ENCODE measurements around the gene PGM2L1. TPM values are rescaled to one million over a fixed set of nuclear protein-coding genes. Genes with fewer than 3 reads are reported as not detected.

PGM2L1 gene
- total and polyA plus RNA-seq, 2 experiments from 2014 or later = 32.6 to 44.4 TPM

DNA sequence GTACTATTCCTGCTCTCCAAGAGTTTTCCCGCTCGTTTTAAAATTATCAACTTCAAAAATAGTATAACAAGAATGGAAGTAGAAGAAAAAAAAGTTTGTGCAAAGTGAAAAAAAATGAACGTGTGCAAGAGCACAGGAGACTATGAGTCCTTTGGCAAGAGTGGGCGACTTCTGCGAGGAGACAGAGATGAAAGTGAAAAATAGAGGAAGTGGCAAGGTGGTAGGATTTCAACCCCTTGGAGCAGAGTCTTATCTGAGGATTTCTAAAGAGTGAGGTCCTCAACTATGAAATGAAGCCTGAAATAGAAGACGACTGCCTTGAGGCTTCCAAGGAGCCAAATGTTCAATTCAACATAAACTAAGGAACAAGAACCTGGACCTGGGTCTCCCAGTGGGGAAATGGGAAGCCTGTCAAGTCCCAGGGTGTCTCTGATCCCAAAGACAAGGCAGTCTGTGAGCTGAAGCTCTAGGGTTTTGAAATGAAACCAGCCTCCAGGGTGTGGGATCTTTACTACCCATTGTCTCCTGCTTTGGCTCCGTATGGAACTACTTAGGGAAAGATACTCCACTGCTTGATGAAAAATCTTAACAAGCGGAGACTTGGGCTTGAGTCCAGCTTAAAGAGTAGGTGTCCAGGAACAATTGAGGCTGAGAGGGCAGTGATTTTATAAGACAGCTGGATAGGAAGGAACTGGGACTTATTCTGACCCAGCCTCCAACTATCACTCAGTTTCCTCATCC is 91.6 kb downstream of the PGM2L1 start:
- no peak overlapping the region for H3K27ac Mint-ChIP-seq
- Histone ChIP-seq H3K27me3 (ENCODE audit: insufficient read depth) (peaks cover 20% of the 10 kb centered on the region), H3K9me2 (ENCODE audit: insufficient read depth) (no peaks in the 10 kb centered on the region), H4K20me1 (replicated peaks; ENCODE audit: insufficient read depth) (no peaks in the 10 kb centered on the region), H3K79me2 (replicated peaks; ENCODE audit: insufficient read depth) (no peaks in the 10 kb centered on the region), H3K4me1 (ENCODE audit: insufficient read depth) (no peaks in the 10 kb centered on the region), H3K36me3 (ENCODE audit: insufficient read depth) (no peaks in the 10 kb centered on the region), H3F3A (replicated peaks; ENCODE audit: low read depth) (no peaks in the 10 kb centered on the region), H3K4me2 (no peak overlapping the region), H3K4me3 (no peak overlapping the region), H3K27ac (ENCODE audit: low read depth) (no peak overlapping the region), H2AFZ (peak overlapping the region; percentile 32; the same call in 1 of the 2 replicates)
- no peaks in the 10 kb centered on the region for H3K9me3 Mint-ChIP-seq
- no peaks in the 10 kb centered on the region for H3K36me3 Mint-ChIP-seq (ENCODE audit: low read depth)
- TF ChIP-seq, protein P1, sequence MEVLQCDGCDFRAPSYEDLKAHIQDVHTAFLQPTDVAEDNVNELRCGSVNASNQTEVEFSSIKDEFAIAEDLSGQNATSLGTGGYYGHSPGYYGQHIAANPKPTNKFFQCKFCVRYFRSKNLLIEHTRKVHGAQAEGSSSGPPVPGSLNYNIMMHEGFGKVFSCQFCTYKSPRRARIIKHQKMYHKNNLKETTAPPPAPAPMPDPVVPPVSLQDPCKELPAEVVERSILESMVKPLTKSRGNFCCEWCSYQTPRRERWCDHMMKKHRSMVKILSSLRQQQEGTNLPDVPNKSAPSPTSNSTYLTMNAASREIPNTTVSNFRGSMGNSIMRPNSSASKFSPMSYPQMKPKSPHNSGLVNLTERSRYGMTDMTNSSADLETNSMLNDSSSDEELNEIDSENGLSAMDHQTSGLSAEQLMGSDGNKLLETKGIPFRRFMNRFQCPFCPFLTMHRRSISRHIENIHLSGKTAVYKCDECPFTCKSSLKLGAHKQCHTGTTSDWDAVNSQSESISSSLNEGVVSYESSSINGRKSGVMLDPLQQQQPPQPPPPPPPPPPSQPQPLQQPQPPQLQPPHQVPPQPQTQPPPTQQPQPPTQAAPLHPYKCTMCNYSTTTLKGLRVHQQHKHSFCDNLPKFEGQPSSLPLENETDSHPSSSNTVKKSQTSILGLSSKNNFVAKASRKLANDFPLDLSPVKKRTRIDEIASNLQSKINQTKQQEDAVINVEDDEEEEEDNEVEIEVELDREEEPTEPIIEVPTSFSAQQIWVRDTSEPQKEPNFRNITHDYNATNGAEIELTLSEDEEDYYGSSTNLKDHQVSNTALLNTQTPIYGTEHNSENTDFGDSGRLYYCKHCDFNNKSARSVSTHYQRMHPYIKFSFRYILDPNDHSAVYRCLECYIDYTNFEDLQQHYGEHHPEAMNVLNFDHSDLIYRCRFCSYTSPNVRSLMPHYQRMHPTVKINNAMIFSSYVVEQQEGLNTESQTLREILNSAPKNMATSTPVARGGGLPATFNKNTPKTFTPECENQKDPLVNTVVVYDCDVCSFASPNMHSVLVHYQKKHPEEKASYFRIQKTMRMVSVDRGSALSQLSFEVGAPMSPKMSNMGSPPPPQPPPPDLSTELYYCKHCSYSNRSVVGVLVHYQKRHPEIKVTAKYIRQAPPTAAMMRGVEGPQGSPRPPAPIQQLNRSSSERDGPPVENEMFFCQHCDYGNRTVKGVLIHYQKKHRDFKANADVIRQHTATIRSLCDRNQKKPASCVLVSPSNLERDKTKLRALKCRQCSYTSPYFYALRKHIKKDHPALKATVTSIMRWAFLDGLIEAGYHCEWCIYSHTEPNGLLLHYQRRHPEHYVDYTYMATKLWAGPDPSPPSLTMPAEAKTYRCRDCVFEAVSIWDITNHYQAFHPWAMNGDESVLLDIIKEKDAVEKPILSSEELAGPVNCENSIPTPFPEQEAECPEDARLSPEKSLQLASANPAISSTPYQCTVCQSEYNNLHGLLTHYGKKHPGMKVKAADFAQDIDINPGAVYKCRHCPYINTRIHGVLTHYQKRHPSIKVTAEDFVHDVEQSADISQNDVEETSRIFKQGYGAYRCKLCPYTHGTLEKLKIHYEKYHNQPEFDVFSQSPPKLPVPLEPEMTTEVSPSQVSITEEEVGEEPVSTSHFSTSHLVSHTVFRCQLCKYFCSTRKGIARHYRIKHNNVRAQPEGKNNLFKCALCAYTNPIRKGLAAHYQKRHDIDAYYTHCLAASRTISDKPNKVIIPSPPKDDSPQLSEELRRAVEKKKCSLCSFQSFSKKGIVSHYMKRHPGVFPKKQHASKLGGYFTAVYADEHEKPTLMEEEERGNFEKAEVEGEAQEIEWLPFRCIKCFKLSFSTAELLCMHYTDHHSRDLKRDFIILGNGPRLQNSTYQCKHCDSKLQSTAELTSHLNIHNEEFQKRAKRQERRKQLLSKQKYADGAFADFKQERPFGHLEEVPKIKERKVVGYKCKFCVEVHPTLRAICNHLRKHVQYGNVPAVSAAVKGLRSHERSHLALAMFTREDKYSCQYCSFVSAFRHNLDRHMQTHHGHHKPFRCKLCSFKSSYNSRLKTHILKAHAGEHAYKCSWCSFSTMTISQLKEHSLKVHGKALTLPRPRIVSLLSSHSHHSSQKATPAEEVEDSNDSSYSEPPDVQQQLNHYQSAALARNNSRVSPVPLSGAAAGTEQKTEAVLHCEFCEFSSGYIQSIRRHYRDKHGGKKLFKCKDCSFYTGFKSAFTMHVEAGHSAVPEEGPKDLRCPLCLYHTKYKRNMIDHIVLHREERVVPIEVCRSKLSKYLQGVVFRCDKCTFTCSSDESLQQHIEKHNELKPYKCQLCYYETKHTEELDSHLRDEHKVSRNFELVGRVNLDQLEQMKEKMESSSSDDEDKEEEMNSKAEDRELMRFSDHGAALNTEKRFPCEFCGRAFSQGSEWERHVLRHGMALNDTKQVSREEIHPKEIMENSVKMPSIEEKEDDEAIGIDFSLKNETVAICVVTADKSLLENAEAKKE (CRISPR knock-in tag; IDR thresholded peaks at IDR 0.05) = no peak
- TF ChIP-seq, protein P2, sequence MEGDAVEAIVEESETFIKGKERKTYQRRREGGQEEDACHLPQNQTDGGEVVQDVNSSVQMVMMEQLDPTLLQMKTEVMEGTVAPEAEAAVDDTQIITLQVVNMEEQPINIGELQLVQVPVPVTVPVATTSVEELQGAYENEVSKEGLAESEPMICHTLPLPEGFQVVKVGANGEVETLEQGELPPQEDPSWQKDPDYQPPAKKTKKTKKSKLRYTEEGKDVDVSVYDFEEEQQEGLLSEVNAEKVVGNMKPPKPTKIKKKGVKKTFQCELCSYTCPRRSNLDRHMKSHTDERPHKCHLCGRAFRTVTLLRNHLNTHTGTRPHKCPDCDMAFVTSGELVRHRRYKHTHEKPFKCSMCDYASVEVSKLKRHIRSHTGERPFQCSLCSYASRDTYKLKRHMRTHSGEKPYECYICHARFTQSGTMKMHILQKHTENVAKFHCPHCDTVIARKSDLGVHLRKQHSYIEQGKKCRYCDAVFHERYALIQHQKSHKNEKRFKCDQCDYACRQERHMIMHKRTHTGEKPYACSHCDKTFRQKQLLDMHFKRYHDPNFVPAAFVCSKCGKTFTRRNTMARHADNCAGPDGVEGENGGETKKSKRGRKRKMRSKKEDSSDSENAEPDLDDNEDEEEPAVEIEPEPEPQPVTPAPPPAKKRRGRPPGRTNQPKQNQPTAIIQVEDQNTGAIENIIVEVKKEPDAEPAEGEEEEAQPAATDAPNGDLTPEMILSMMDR (conservative IDR thresholded peaks at IDR 0.05; ENCODE audit: low read depth in 2 of 2) = no peak
- no peak for TF ChIP-seq ETS1 (IDR thresholded peaks at IDR 0.05)
- TF ChIP-seq JUNB (IDR thresholded peaks at IDR 0.05; ENCODE audit: unreplicated experiment) = no peak
- TF ChIP-seq POLR2AphosphoS5 (IDR thresholded peaks at IDR 0.05; ENCODE audit: low read depth) = no peak
- TF ChIP-seq ZNF114 (CRISPR knock-in tag; IDR thresholded peaks at IDR 0.05) = no peak
- TF ChIP-seq STAT1 (IDR thresholded peaks at IDR 0.05; ENCODE audit: unreplicated experiment) = no peak
- no peak for TF ChIP-seq NANOG (IDR thresholded peaks at IDR 0.05; ENCODE audit: borderline replicate concordance)
- no peak for TF ChIP-seq ZNF331 (CRISPR knock-in tag; IDR thresholded peaks at IDR 0.05; ENCODE audit: low read depth)
- no peak for TF ChIP-seq EZH2 (IDR thresholded peaks at IDR 0.05; ENCODE audit: low read depth, unreplicated experiment)
- TF ChIP-seq, protein P3, sequence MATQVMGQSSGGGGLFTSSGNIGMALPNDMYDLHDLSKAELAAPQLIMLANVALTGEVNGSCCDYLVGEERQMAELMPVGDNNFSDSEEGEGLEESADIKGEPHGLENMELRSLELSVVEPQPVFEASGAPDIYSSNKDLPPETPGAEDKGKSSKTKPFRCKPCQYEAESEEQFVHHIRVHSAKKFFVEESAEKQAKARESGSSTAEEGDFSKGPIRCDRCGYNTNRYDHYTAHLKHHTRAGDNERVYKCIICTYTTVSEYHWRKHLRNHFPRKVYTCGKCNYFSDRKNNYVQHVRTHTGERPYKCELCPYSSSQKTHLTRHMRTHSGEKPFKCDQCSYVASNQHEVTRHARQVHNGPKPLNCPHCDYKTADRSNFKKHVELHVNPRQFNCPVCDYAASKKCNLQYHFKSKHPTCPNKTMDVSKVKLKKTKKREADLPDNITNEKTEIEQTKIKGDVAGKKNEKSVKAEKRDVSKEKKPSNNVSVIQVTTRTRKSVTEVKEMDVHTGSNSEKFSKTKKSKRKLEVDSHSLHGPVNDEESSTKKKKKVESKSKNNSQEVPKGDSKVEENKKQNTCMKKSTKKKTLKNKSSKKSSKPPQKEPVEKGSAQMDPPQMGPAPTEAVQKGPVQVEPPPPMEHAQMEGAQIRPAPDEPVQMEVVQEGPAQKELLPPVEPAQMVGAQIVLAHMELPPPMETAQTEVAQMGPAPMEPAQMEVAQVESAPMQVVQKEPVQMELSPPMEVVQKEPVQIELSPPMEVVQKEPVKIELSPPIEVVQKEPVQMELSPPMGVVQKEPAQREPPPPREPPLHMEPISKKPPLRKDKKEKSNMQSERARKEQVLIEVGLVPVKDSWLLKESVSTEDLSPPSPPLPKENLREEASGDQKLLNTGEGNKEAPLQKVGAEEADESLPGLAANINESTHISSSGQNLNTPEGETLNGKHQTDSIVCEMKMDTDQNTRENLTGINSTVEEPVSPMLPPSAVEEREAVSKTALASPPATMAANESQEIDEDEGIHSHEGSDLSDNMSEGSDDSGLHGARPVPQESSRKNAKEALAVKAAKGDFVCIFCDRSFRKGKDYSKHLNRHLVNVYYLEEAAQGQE (IDR thresholded peaks at IDR 0.05; ENCODE audit: unreplicated experiment) = no peak
- TF ChIP-seq CREB1 (CRISPR knock-in tag; IDR thresholded peaks at IDR 0.05; ENCODE audit: low read depth) = no peak
- TF ChIP-seq EZH2phosphoT487 (IDR thresholded peaks at IDR 0.05; ENCODE audit: unreplicated experiment) = no peak
- no peak overlapping the region for H3K4me3 Mint-ChIP-seq
- DNase-seq (ENCODE audit: low spot score) (no peak), ATAC-seq (no peak)
- peaks cover under 1% of the 10 kb centered on the region; the same call in 2 of the 3 replicates for H3K4me1 Mint-ChIP-seq
- H3K27me3 Mint-ChIP-seq (ENCODE audit: insufficient read depth, low read depth, poor library complexity) = peaks cover 5% of the 10 kb centered on the region
